HG03439 (cell line): ENCODE measurements around the gene GMDS.
A peak's percentile ranks its signal among the peaks of the same experiment; 100 is the strongest.

Experiments used
- ATAC-seq: cut with Tn5 transposase; IDR thresholded peaks from one replicate; pipeline ENCODE4 v1.9.1; 2021; ENCODE audit warnings: mild to moderate bottlenecking, moderate library complexity; ENCODE audit not compliant: unreplicated experiment

Gene GMDS

GRCh38 chr6:1820165-1820564 is 425.2 kb downstream of the GMDS start:
- no peak for ATAC-seq

- ATAC-seq = no peak
Measured at GRCh38 chr6:1819007-1819406, 426.4 kb downstream of the GMDS start.

- ATAC-seq = no peak
Measured at GRCh38 chr6:1817033-1817761, 428.2 kb downstream of the GMDS start.

GRCh38 chr6:1815827-1816452 is 429.5 kb downstream of the GMDS start:
- ATAC-seq = no peak

GRCh38 chr6:1814279-1814678 is 431.1 kb downstream of the GMDS start:
- no peak for ATAC-seq

- ATAC-seq = no peak
Measured at GRCh38 chr6:1812487-1812886, 432.9 kb downstream of the GMDS start.

- ATAC-seq = no peak
Measured at GRCh38 chr6:1812034-1812433, 433.4 kb downstream of the GMDS start.

GRCh38 chr6:1810880-1811279 is 434.5 kb downstream of the GMDS start:
- ATAC-seq = no peak

- ATAC-seq = no peak
Measured at GRCh38 chr6:1809291-1809988, 436.0 kb downstream of the GMDS start.

GRCh38 chr6:1806935-1807334 is 438.5 kb downstream of the GMDS start:
- no peak for ATAC-seq

GRCh38 chr6:1802491-1803395 is 442.7 kb downstream of the GMDS start:
- ATAC-seq = no peak

GRCh38 chr6:1801401-1801800 is 444.0 kb downstream of the GMDS start:
- no peak for ATAC-seq

GRCh38 chr6:1800845-1801244 is 444.6 kb downstream of the GMDS start:
- ATAC-seq = no peak

GRCh38 chr6:1798965-1799325 is 446.5 kb downstream of the GMDS start:
- no peak for ATAC-seq

GRCh38 chr6:1798303-1798964 is 447.0 kb downstream of the GMDS start:
- ATAC-seq = no peak

GRCh38 chr6:1797801-1798200 is 447.6 kb downstream of the GMDS start:
- no peak for ATAC-seq

GRCh38 chr6:1796706-1797529 is 448.5 kb downstream of the GMDS start:
- peak; percentile 79 for ATAC-seq

- no peak for ATAC-seq
Measured at GRCh38 chr6:1795910-1796309, 449.5 kb downstream of the GMDS start.

- no peak for ATAC-seq
Measured at GRCh38 chr6:1792989-1793388, 452.4 kb downstream of the GMDS start.

GRCh38 chr6:1790684-1791083 is 454.7 kb downstream of the GMDS start:
- ATAC-seq = no peak
